Mononuclear cell (primary cell): ENCODE measurements around the gene FAM174C. TPM values are rescaled to one million over a fixed set of nuclear protein-coding genes. Genes with fewer than 3 reads are reported as not detected.

Experiments used
- H3K27me3 ChIP-seq: 2 replicates; pipeline ENCODE4 v1.6.0; 2011; ENCODE audit warnings: low read length, control low read depth; ENCODE audit not compliant: insufficient read depth
- H3K4me1 ChIP-seq: 2 replicates; pipeline ENCODE4 v1.5.1; 2011; ENCODE audit warnings: mild to moderate bottlenecking, low read length, control low read depth; ENCODE audit not compliant: insufficient read depth
- H3K4me3 ChIP-seq: 2 replicates; pipeline ENCODE4 v1.5.1; 2011; ENCODE audit warnings: mild to moderate bottlenecking, low read length, moderate library complexity
- H3K9me3 ChIP-seq: 2 replicates; pipeline ENCODE4 v1.5.1; 2011; ENCODE audit warnings: low read depth, mild to moderate bottlenecking, control low read depth, low read length
- total RNA-seq: library from RNA; depleted of rRNA; stranded (reverse); fragments of >200 nt; gene quantifications from one replicate; pipeline ENCODE4 v1.2.3, GENCODE V29; 2012

Gene FAM174C
- total RNA-seq, 1 donor: 16.3 TPM

GRCh38 chr19:1327125-1327524 is 51.8 kb downstream of the FAM174C start:
- Histone ChIP-seq H3K27me3 (peaks cover 10% of the 10 kb centered on the region), H3K4me3 (no peak overlapping the region), H3K9me3 (no peaks in the 10 kb centered on the region), H3K4me1 (peaks cover 13% of the 10 kb centered on the region)

Other genes with a start within 250 kb of the FAM174C start
- 152 TPM for gene CNN2, start 248.9 kb upstream of the FAM174C start, total RNA-seq
- gene ABCA7, start 235.4 kb upstream of the FAM174C start, total RNA-seq: 28.2 TPM
- 261 TPM for gene ARHGAP45, start 208.4 kb upstream of the FAM174C start, total RNA-seq
- 48.9 TPM for gene POLR2E, start 180.2 kb upstream of the FAM174C start, total RNA-seq
- 162 TPM for gene GPX4, start 171.5 kb upstream of the FAM174C start, total RNA-seq
- gene SBNO2, start 101.3 kb upstream of the FAM174C start, total RNA-seq: 53.8 TPM
- gene STK11, start 69.8 kb upstream of the FAM174C start, total RNA-seq: 36.7 TPM
- gene CBARP, start 37.5 kb upstream of the FAM174C start, total RNA-seq: not detected
- gene ATP5F1D, start 33.8 kb upstream of the FAM174C start, total RNA-seq: 10.4 TPM
- gene MIDN, start 26.9 kb upstream of the FAM174C start, total RNA-seq: 67.0 TPM
- gene CIRBP, start 6.2 kb upstream of the FAM174C start, total RNA-seq: 455 TPM
- gene EFNA2, start 10.3 kb downstream of the FAM174C start, total RNA-seq: not detected
- 21.1 TPM for gene NDUFS7, start 108.4 kb downstream of the FAM174C start, total RNA-seq
- gene GAMT, start 126.0 kb downstream of the FAM174C start, total RNA-seq: 6.7 TPM
- 63.0 TPM for gene DAZAP1, start 132.1 kb downstream of the FAM174C start, total RNA-seq
- gene RPS15, start 162.9 kb downstream of the FAM174C start, total RNA-seq: 1,183 TPM
- gene APC2, start 174.6 kb downstream of the FAM174C start, total RNA-seq: 0.10 TPM
- gene C19orf25, start 203.7 kb downstream of the FAM174C start, total RNA-seq: 11.4 TPM
- gene PCSK4, start 214.8 kb downstream of the FAM174C start, total RNA-seq: 1.2 TPM
- gene REEP6, start 215.7 kb downstream of the FAM174C start, total RNA-seq: 2.1 TPM
- gene ADAMTSL5, start 237.5 kb downstream of the FAM174C start, total RNA-seq: 0.84 TPM
- not detected for gene PLK5, start 248.5 kb downstream of the FAM174C start, total RNA-seq